Keratinocyte (primary cell): ENCODE data around the gene DSCAML1.

Source experiments
- CTCF ChIP-seq, 3 experiments: IDR thresholded peaks in 1 of 3; conservative IDR thresholded peaks in 1 of 3; optimal IDR thresholded peaks in 1 of 3; 2 replicates in 2 of 3; 3 replicates in 1 of 3; pipeline versions ENCODE3 to v1.5.1; 2011; ENCODE audit warnings: low read length in 3 of 3, mild to moderate bottlenecking in 3 of 3, moderate library complexity in 2 of 3, control low read depth in 1 of 3, inconsistent platforms in 1 of 3; ENCODE audit not compliant: insufficient read depth in 2 of 3; ENCODE audit errors: extremely low read depth in 1 of 3
- EZH2 ChIP-seq: IDR thresholded peaks from one replicate; pipeline ENCODE4 v1.6.1; 2012; ENCODE audit warnings: inconsistent platforms, mild to moderate bottlenecking, low read length, moderate library complexity

GRCh38 chr11:117441146-117441975, 355.7 kb downstream of the DSCAML1 start:
- TF ChIP-seq CTCF (optimal IDR thresholded peaks at IDR 0.05 in 1 of 3, IDR thresholded peaks at IDR 0.05 in 1 of 3, conservative IDR thresholded peaks at IDR 0.05 in 1 of 3; ENCODE audit: extremely low read depth in 1 of 3, insufficient read depth in 2 of 3, low read length in 3 of 3) (no peak), EZH2 (no peak)
